Measurements from ENCODE around the gene SYCP2.

SYCP2 gene

DNA sequence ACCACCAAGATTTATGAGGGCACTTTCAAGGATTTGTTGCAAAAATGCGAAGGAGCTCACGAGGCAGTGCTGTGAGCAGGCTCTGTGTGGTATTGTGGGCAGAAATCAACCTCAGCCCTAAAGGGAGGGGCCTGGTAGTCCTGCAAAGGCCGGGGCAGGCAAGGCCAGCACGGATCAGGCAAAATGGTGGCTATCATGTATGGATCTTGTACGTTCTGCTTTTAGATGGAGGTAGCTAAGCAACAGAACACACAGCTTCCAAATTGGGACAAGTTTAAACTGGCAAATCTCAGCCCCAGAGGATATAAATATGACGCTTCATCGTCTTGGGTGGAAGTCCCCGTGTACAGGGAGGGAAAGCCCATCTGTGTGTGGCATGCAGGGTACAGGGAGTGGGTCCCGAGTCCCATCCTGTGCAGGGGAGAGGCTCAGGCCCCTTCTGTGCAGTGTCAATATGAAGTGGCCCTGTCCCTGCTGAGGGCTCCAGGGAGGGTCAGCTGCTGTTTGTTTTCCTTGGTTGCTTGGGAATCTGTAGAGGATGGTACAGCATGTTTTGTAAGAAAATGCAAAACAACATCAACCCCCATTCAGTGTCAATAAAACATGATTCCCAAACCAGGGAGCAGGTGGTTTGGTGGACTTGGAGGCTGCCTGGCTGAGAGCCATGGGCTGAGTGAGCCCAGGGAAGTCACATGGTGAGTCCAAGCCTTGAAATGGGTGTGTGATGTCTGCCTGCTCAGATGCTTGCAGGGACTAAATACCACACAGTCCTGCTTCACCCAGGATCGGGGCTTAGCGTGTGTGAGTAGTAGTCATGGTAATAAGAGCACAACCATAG is 113.0 kb downstream of the SYCP2 start:
- DNase-seq: no peak

DNA sequence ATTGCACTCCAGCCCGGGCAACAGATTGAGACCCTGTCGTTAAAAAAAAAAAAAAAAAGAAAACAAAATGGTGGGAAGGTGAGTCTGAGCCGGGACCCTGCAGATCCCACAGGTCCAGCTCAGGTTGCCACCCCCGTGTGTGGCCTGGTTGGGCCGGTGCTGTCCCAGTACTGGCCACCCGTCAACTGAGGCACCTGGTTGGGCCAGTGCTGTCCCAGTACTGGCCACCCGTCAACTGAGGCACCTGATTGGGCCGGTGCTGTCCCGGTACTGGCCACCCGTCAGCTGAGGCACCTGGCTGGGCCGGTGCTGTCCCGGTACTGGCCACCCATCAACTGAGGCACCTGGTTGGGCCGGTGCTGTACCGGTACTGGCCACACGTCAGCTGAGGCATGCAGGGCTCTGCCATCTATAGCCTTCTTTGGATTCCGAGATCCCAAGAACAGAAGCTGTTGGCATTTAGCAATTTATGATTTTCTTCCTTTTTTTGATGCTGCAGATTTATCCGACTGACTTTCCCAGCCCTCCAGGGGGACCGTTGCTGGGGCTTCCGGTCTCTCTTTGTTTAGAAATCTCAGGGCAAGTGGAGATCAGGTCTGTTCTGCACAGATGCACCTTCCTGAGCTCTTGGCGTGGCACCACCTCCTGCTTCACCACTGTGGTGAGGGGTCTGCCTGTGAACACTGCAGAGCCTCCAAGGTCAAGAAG is 113.8 kb downstream of the SYCP2 start:
- no peak for DNase-seq

- no peak for DNase-seq
Measured at GRCh38 chr20:59818911-59819310, 114.5 kb downstream of the SYCP2 start.

DNA sequence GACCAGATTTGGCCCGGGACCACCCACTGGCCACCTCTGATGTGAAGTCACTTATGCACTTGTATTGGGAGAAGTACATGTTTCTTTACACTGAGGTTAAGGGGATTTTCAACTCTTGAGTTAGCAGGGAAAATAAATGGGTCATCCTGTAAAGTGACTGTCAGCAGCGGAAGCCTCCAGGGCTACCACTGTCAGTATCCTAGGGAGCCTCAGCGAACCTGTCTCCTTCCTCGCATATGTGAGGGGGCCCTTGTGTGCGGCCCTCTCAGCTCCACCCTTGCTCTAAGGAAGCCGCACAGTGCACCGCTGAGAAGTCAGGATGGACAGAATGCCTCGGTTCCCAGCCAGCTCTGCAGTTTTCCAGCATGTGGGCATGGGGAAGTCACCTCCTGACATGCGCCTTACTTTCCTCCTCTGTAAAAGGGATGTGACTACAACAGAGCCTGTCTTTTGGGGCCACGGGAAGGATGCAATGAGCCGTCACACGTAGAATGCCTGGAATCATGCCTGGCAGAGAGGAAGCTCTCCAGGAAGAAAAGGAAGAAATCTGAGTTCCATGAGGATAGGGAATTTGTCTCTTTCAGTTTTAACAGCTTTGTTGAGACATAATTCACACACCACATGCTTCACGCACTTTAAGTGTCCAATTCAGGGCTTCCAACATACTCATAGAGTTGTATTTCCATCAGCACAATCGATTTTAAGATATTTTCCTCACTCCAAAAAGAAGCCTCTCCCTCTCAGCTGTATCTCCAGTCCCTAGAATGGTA is 115.4 kb downstream of the SYCP2 start:
- no peak for DNase-seq

GRCh38 chr20:59817406-59817805 is 116.0 kb downstream of the SYCP2 start:
- DNase-seq: no peak

DNA sequence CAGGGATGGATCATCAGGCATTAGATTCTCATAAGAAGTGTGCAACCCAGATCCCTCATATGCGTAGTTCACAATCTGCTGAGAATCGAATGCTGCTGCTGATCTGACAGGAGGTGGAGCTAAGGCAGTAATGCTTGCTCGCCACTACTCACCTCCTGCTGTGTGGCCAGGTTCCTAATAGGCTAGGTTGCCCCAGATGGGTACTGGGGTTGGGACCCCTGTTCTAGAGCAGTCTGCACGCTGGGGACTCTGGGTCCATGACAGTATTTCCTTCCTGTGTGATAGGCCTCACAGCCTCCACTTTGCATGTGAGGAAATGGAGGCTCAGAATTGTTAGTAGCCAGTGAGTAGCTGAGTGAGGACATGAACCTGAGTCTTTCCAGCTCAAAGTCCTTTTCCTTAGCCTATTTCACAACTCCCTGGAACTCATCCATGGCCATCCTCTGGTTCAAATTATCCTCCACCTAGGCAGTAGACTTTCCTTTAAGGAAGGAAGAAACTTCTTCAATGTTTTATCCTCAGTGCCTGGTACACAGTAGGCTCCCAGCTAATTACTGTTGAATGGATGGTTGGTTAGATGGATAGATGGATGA is 117.2 kb downstream of the SYCP2 start:
- DNase-seq: no peak

GRCh38 chr20:59814840-59815340 is 118.5 kb downstream of the SYCP2 start:
- no peak for DNase-seq

DNA sequence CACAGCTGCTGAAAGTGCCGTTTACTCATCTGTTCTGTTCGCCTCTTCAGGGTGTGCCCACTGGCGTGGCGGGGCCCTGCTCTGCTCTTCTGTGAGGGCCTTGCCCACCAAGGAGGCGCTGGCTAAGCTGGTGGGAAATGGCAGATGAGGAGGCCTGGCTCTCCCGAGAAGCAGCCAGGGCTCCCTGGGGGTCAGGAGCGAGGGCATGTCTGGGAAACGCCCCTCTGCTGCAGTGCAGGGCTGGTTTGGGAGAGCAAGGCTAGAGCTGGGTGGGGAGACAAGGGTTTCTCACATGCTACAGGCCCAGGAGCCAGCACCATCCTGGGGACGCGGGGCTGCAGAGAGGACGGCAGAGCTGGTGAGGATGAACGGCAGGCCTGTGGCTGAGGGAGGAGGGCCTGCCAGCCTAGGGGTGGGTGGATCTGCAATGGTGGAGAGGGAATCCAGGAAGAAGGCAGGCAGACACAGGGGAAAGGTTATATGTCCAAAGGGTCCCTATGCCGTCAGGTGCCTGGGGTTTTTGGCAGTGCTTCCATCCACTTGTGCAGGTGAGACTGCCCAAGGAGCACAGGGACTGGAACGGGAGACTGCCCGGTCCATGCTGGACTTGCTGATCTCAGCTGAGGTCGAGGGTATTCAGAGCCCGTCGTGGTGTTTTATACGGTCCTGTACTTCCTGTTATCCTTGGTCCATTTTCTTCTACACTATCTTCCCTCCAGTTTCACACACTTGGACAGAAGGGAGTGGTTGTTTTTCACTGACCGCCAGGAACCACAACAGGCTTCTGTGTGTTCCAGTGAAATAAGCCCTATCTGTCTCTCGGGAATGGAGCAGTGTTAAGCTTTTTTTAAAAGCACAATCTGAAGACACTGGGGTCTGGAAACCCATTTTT is 119.2 kb downstream of the SYCP2 start:
- DNase-seq: no peak
